NB4 (cell line): ENCODE results near the gene FOCAD.

Experiments
- CTCF ChIP-seq: IDR thresholded peaks from one replicate; pipeline ENCODE4 v1.5.1; 2012; ENCODE audit warnings: low read depth, low read length
- MAX ChIP-seq: IDR thresholded peaks from 2 replicates; pipeline ENCODE4 v1.6.1; 2011; ENCODE audit warnings: low read depth, low read length
- MYC ChIP-seq: IDR thresholded peaks from 2 replicates; pipeline ENCODE4 v1.6.1; 2011; ENCODE audit warnings: low read depth, low read length
- POLR2A ChIP-seq: IDR thresholded peaks from 2 replicates; pipeline ENCODE4 v1.6.1; 2011; ENCODE audit warnings: mild to moderate bottlenecking; ENCODE audit not compliant: insufficient read length; ENCODE audit errors: extremely low read depth

GRCh38 chr9:20683351-20684034 lies 566 bp upstream of the FOCAD start:
- TF ChIP-seq POLR2A = no peak
- no peak for TF ChIP-seq CTCF
- peak; percentile 50; the same call in 1 of the 2 replicates for TF ChIP-seq MAX
- peak; percentile 20; the same call in 1 of the 2 replicates for TF ChIP-seq MYC
